ENCODE measurements around the gene MADD.

DNA sequence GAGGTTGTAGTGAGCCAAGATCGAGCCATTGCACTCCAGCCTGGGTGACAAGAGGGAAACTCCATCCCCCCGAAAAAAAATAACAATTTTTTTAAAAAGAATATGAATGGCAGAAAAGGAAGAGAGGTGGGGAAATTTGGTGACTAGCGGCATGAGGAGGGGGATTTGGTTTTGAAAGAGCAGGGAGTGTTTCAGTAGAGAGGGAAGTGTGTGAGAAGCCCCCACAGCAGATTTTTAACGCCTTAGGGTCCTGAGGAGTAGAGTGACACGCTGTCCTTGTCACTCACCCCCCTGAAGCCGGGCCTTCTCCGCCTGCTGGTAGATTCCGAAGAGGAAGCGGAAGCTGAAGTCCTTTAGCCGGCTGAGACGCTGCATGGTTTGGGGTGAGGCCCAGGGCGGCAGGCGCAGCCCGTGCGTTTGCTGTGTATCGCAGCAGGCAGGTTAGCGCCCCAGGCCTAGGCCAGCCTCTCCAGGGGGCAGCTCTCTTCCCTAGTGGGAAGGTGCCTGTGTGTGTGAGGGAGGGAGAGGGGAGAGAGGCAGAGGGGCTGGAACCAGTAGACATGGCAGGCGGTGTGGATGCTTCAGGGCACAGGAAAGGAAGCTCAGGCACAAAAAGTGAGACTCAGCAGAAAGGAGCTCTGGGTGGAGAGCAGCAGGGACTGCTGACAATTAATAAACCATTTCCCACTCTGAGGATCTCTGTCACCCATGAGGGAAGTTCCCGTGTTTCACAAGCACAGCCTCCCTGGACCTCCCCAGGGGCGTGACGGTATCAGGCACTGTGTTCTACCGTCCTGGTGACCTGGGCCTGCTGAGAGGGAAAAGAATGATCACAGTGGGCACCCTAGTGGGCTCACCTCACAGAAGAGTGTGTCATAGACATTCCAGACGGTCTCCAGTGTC lies 25.2 kb upstream of the MADD start:
- TF ChIP-seq SIN3A (IDR thresholded peaks at IDR 0.05; ENCODE audit: borderline replicate concordance, insufficient read depth, low read length) (no peak), TAF1 (IDR thresholded peaks at IDR 0.05; ENCODE audit: borderline replicate concordance, insufficient read depth, low read length) (no peak)
